ENCODE measurements around the gene GADL1.

The GADL1 gene

GRCh38 chr3:30756218-30756617 lies 138.2 kb downstream of the GADL1 start:
- Histone ChIP-seq H3K36me3 (ENCODE audit: low read length) (no peaks in the 10 kb centered on the region), H3F3A (ENCODE audit: insufficient read depth) (no peaks in the 10 kb centered on the region), H2AFZ (ENCODE audit: low read depth, low read length, severe bottlenecking) (no peak overlapping the region), H3K9me3 (ENCODE audit: insufficient read depth, low read length) (no peaks in the 10 kb centered on the region), H3K27me3 (ENCODE audit: low read length) (no peaks in the 10 kb centered on the region), H3K79me2 (ENCODE audit: insufficient read depth, low read length) (no peaks in the 10 kb centered on the region), H3K4me3 (ENCODE audit: insufficient read depth, low read length, poor library complexity, severe bottlenecking) (no peak overlapping the region), H4K20me1 (ENCODE audit: low read depth, low read length) (no peaks in the 10 kb centered on the region), H3K9ac (ENCODE audit: low read length) (no peak overlapping the region), H3K4me2 (ENCODE audit: low read depth, low read length, poor library complexity, severe bottlenecking) (no peak overlapping the region), H3K27ac (ENCODE audit: low read depth, low read length) (no peak overlapping the region), H3K9me2 (replicated peaks; ENCODE audit: insufficient read depth, low read length) (no peaks in the 10 kb centered on the region)
- TF ChIP-seq CTCF (IDR thresholded peaks at IDR 0.05; ENCODE audit: insufficient read depth, low read length, poor library complexity, severe bottlenecking): no peak
- TF ChIP-seq EZH2phosphoT487 (conservative IDR thresholded peaks at IDR 0.05; ENCODE audit: low read length): no peak

- H3K9me2 ChIP-seq (replicated peaks; ENCODE audit: insufficient read depth, low read length): no peaks in the 10 kb centered on the region
- H3F3A ChIP-seq (ENCODE audit: insufficient read depth): no peaks in the 10 kb centered on the region
- no peaks in the 10 kb centered on the region for H3K79me2 ChIP-seq (ENCODE audit: insufficient read depth, low read length)
- no peak overlapping the region for H3K4me2 ChIP-seq (ENCODE audit: low read depth, low read length, poor library complexity, severe bottlenecking)
- H3K27me3 ChIP-seq (ENCODE audit: low read length): no peaks in the 10 kb centered on the region
- H3K36me3 ChIP-seq (ENCODE audit: low read length): no peaks in the 10 kb centered on the region
- TF ChIP-seq EZH2phosphoT487 (conservative IDR thresholded peaks at IDR 0.05; ENCODE audit: low read length): no peak
- no peak for TF ChIP-seq CTCF (IDR thresholded peaks at IDR 0.05; ENCODE audit: insufficient read depth, low read length, poor library complexity, severe bottlenecking)
- no peaks in the 10 kb centered on the region for H4K20me1 ChIP-seq (ENCODE audit: low read depth, low read length)
- H3K9ac ChIP-seq (ENCODE audit: low read length): no peak overlapping the region
- H3K4me3 ChIP-seq (ENCODE audit: insufficient read depth, low read length, poor library complexity, severe bottlenecking): no peak overlapping the region
- no peaks in the 10 kb centered on the region for H3K9me3 ChIP-seq (ENCODE audit: insufficient read depth, low read length)
- no peak overlapping the region for H3K27ac ChIP-seq (ENCODE audit: low read depth, low read length)
- no peak overlapping the region for H2AFZ ChIP-seq (ENCODE audit: low read depth, low read length, severe bottlenecking)
Measured at GRCh38 chr3:30754426-30754825, 140.0 kb downstream of the GADL1 start.

- no peak overlapping the region for H2AFZ ChIP-seq (ENCODE audit: low read depth, low read length, severe bottlenecking)
- no peak for TF ChIP-seq CTCF (IDR thresholded peaks at IDR 0.05; ENCODE audit: insufficient read depth, low read length, poor library complexity, severe bottlenecking)
- TF ChIP-seq EZH2phosphoT487 (conservative IDR thresholded peaks at IDR 0.05; ENCODE audit: low read length): no peak
- no peaks in the 10 kb centered on the region for H3K9me3 ChIP-seq (ENCODE audit: insufficient read depth, low read length)
- no peaks in the 10 kb centered on the region for H3F3A ChIP-seq (ENCODE audit: insufficient read depth)
- H3K27me3 ChIP-seq (ENCODE audit: low read length): no peaks in the 10 kb centered on the region
- H4K20me1 ChIP-seq (ENCODE audit: low read depth, low read length): no peaks in the 10 kb centered on the region
- H3K9ac ChIP-seq (ENCODE audit: low read length): no peak overlapping the region
- no peaks in the 10 kb centered on the region for H3K79me2 ChIP-seq (ENCODE audit: insufficient read depth, low read length)
- no peaks in the 10 kb centered on the region for H3K9me2 ChIP-seq (replicated peaks; ENCODE audit: insufficient read depth, low read length)
- no peak overlapping the region for H3K4me3 ChIP-seq (ENCODE audit: insufficient read depth, low read length, poor library complexity, severe bottlenecking)
- H3K36me3 ChIP-seq (ENCODE audit: low read length): no peaks in the 10 kb centered on the region
- no peak overlapping the region for H3K27ac ChIP-seq (ENCODE audit: low read depth, low read length)
- no peak overlapping the region for H3K4me2 ChIP-seq (ENCODE audit: low read depth, low read length, poor library complexity, severe bottlenecking)
Measured at GRCh38 chr3:30753766-30754165, 140.7 kb downstream of the GADL1 start.
